ENCODE results near the gene RNF186. TPM values are rescaled to one million over a fixed set of nuclear protein-coding genes. Genes with fewer than 3 reads are reported as not detected.
"Not testable (repeated sequence)": the region's sequence is repeated elsewhere in the genome, so short reads cannot be mapped to it uniquely, and the experiment has no call there.

RNF186 gene
- polyA plus RNA-seq, 1 donor: 18.8 TPM

DNA sequence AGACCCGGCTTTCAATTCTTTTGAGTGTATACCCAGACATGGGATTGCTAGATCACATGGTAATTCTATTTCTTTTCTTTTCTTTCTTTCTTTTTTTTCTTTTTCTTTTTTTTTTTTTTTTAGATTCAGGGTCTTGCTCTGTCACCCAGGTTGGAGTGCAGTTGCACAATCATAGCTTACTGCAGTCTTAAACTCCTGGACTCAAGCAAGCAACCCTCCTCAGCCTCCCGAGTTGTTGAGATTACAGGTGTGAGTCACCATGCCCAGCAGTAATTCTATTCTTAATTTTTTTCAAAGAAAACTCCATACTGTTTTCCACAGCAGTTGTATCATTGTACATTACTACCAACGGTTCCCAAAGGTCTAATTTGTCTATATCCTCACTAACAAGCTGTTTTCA is 13.5 kb upstream of the RNF186 start:
- H3K4me3 ChIP-seq (ENCODE audit: low read length): no peak overlapping the region
- H3K27ac ChIP-seq (ENCODE audit: low read length): no peak overlapping the region
- peak; percentile 44 to 45 for DNase-seq
- peaks cover 16% of the 10 kb centered on the region for H3K4me1 ChIP-seq (ENCODE audit: control insufficient read depth, insufficient read depth, low read length)
- 67% methylated on average over 2 of the region's 3 CpGs for WGBS (ENCODE audit: insufficient coverage, low lambda C conversion rate)
- no peaks in the 10 kb centered on the region for H3K9me3 ChIP-seq (ENCODE audit: control insufficient read depth, low read depth, low read length)
- H3K36me3 ChIP-seq (ENCODE audit: control insufficient read depth, insufficient read depth, low read length): no peaks in the 10 kb centered on the region
- H3K27me3 ChIP-seq (ENCODE audit: control insufficient read depth, insufficient read depth, low read length): no peaks in the 10 kb centered on the region

- Histone ChIP-seq H3K27me3 (ENCODE audit: control insufficient read depth, insufficient read depth, low read length) (no peaks in the 10 kb centered on the region), H3K4me3 (ENCODE audit: low read length) (no peak overlapping the region), H3K9me3 (ENCODE audit: control insufficient read depth, low read depth, low read length) (no peaks in the 10 kb centered on the region), H3K4me1 (ENCODE audit: control insufficient read depth, insufficient read depth, low read length) (peaks cover 16% of the 10 kb centered on the region), H3K27ac (ENCODE audit: low read length) (peak overlapping the region; percentile 4), H3K36me3 (ENCODE audit: control insufficient read depth, insufficient read depth, low read length) (no peaks in the 10 kb centered on the region)
- WGBS (ENCODE audit: insufficient coverage, low lambda C conversion rate): 47% methylated on average over 2 of the region's 6 CpGs
- peak; percentile 79 to 88 for DNase-seq
These were observed 10.2 kb upstream of the RNF186 start for GRCh38 chr1:19825298-19825697.

- H3K4me3 ChIP-seq (ENCODE audit: low read length): no peak overlapping the region
- H3K27me3 ChIP-seq (ENCODE audit: control insufficient read depth, insufficient read depth, low read length): no peaks in the 10 kb centered on the region
- peak in 1 of 2 donors; percentile 26 for DNase-seq
- no peak overlapping the region for H3K27ac ChIP-seq (ENCODE audit: low read length)
- WGBS (ENCODE audit: insufficient coverage, low lambda C conversion rate): no CpG with 5 or more reads among the region's 4 CpGs
- no peaks in the 10 kb centered on the region for H3K9me3 ChIP-seq (ENCODE audit: control insufficient read depth, low read depth, low read length)
- H3K4me1 ChIP-seq (ENCODE audit: control insufficient read depth, insufficient read depth, low read length): peaks cover 19% of the 10 kb centered on the region
- H3K36me3 ChIP-seq (ENCODE audit: control insufficient read depth, insufficient read depth, low read length): no peaks in the 10 kb centered on the region
These were observed 9.5 kb upstream of the RNF186 start for GRCh38 chr1:19824541-19824940.

GRCh38 chr1:19824036-19824435 is 9.0 kb upstream of the RNF186 start:
- H3K9me3 ChIP-seq (ENCODE audit: control insufficient read depth, low read depth, low read length): no peaks in the 10 kb centered on the region
- no peaks in the 10 kb centered on the region for H3K27me3 ChIP-seq (ENCODE audit: control insufficient read depth, insufficient read depth, low read length)
- no CpG with 5 or more reads among the region's 5 CpGs for WGBS (ENCODE audit: insufficient coverage, low lambda C conversion rate)
- no peak overlapping the region for H3K4me3 ChIP-seq (ENCODE audit: low read length)
- no peak overlapping the region for H3K27ac ChIP-seq (ENCODE audit: low read length)
- peaks cover 23% of the 10 kb centered on the region for H3K4me1 ChIP-seq (ENCODE audit: control insufficient read depth, insufficient read depth, low read length)
- H3K36me3 ChIP-seq (ENCODE audit: control insufficient read depth, insufficient read depth, low read length): no peaks in the 10 kb centered on the region
- no peak for DNase-seq

- Histone ChIP-seq H3K4me1 (ENCODE audit: control insufficient read depth, insufficient read depth, low read length) (peaks cover 38% of the 10 kb centered on the region), H3K27ac (ENCODE audit: low read length) (no peak overlapping the region), H3K4me3 (ENCODE audit: low read length) (no peak overlapping the region), H3K36me3 (ENCODE audit: control insufficient read depth, insufficient read depth, low read length) (no peaks in the 10 kb centered on the region), H3K27me3 (ENCODE audit: control insufficient read depth, insufficient read depth, low read length) (no peaks in the 10 kb centered on the region), H3K9me3 (ENCODE audit: control insufficient read depth, low read depth, low read length) (no peaks in the 10 kb centered on the region)
- WGBS (ENCODE audit: insufficient coverage, low lambda C conversion rate): no CpG with 5 or more reads among the region's 5 CpGs
- no peak for DNase-seq
These were observed 4.6 kb upstream of the RNF186 start for GRCh38 chr1:19819701-19820100.

GRCh38 chr1:19818324-19818723 is 3.2 kb upstream of the RNF186 start:
- no peak for DNase-seq
- no peaks in the 10 kb centered on the region for H3K27me3 ChIP-seq (ENCODE audit: control insufficient read depth, insufficient read depth, low read length)
- peaks cover 47% of the 10 kb centered on the region for H3K4me1 ChIP-seq (ENCODE audit: control insufficient read depth, insufficient read depth, low read length)
- no peak overlapping the region for H3K4me3 ChIP-seq (ENCODE audit: low read length)
- H3K27ac ChIP-seq (ENCODE audit: low read length): no peak overlapping the region
- WGBS (ENCODE audit: insufficient coverage, low lambda C conversion rate): 100% methylated on average over 1 of the region's 3 CpGs
- no peaks in the 10 kb centered on the region for H3K36me3 ChIP-seq (ENCODE audit: control insufficient read depth, insufficient read depth, low read length)
- H3K9me3 ChIP-seq (ENCODE audit: control insufficient read depth, low read depth, low read length): no peaks in the 10 kb centered on the region

- no CpG with 5 or more reads among the region's 5 CpGs for WGBS (ENCODE audit: insufficient coverage, low lambda C conversion rate)
- Histone ChIP-seq H3K9me3 (ENCODE audit: control insufficient read depth, low read depth, low read length) (no peaks in the 10 kb centered on the region), H3K27me3 (ENCODE audit: control insufficient read depth, insufficient read depth, low read length) (no peaks in the 10 kb centered on the region), H3K36me3 (ENCODE audit: control insufficient read depth, insufficient read depth, low read length) (no peaks in the 10 kb centered on the region), H3K27ac (ENCODE audit: low read length) (peak overlapping the region; percentile 100), H3K4me3 (ENCODE audit: low read length) (no peak overlapping the region), H3K4me1 (ENCODE audit: control insufficient read depth, insufficient read depth, low read length) (peaks cover 57% of the 10 kb centered on the region)
- no peak for DNase-seq
These were observed 2.1 kb upstream of the RNF186 start for GRCh38 chr1:19817160-19817559.

DNA sequence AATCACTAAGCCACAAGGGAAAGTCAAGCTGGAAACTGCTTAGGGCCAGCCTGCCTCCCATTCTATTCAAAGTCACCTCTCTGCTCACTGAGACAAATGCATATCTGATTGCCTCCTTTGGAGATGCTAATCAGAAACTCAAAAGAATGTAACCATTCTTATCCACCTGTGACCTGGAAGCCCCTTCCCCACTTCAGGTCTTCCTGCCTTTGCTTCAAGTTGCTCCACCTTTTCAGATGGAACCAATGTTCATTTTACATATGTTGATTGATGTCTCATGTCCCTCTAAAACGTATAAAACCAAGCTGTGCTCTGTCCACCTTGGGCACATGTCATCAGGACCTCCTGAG is 1.6 kb upstream of the RNF186 start:
- not testable (repeated sequence) for H3K4me3 ChIP-seq (ENCODE audit: low read length); H3K9me3 ChIP-seq (ENCODE audit: control insufficient read depth, low read depth, low read length); H3K36me3 ChIP-seq (ENCODE audit: control insufficient read depth, insufficient read depth, low read length); DNase-seq; H3K27me3 ChIP-seq (ENCODE audit: control insufficient read depth, insufficient read depth, low read length)
- H3K4me1 ChIP-seq (ENCODE audit: control insufficient read depth, insufficient read depth, low read length): peaks cover 61% of the 10 kb centered on the region
- WGBS (ENCODE audit: insufficient coverage, low lambda C conversion rate): no CpG with 5 or more reads among the region's 1 CpG
- H3K27ac ChIP-seq (ENCODE audit: low read length): peak overlapping the region; percentile 100

DNA sequence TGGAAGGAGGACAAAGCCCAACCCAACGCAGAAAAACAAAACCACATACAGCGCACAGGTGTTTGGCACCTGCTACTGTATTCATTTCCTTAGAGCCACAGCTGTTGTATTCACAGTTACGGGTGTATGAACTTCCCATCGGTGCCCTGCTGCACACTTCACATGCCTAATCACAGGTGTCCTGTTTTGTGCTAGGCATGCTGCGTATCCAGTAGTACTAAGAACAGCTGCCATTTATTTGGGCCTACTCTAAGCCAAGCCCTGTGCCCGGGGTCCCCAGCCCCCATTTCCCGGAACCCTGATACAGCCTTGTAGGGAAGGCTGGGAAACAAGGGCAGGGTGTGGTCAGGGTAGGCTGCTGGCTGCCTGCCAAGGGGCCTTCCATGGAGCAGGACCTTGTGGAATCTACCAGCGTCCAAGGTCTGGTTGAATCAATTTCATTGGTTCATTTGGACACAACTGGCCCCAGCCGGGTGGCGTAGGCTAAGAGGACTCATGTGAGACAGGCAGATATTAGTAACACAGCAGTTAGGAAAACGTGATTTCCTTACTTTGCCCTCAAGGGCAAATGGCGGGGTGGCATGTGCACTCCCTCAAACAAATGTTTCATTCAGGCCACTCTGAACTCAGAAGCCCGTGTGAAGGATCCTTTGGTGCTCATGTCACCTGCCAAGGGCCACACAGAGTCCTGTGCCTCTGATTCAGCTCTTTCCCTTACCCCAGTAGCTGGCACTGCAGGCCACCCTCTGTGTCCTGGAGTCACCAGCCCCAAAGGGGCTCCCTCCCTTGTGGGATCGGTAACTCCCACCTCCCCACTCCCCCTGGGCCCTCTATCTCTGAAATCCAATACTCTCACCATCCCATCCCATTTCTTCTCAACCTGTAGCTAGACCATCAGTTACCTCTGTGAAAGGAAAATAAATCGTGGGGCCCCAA is 986 bp upstream of the RNF186 start:
- peak overlapping the region; percentile 100 for H3K27ac ChIP-seq (ENCODE audit: low read length)
- peaks cover 67% of the 10 kb centered on the region for H3K4me1 ChIP-seq (ENCODE audit: control insufficient read depth, insufficient read depth, low read length)
- H3K27me3 ChIP-seq (ENCODE audit: control insufficient read depth, insufficient read depth, low read length): no peaks in the 10 kb centered on the region
- peak; percentile 96 to 99 for DNase-seq
- 0% methylated on average over 2 of the region's 15 CpGs for WGBS (ENCODE audit: insufficient coverage, low lambda C conversion rate)
- peak overlapping the region; percentile 21 for H3K4me3 ChIP-seq (ENCODE audit: low read length)
- H3K9me3 ChIP-seq (ENCODE audit: control insufficient read depth, low read depth, low read length): no peaks in the 10 kb centered on the region
- no peaks in the 10 kb centered on the region for H3K36me3 ChIP-seq (ENCODE audit: control insufficient read depth, insufficient read depth, low read length)

DNA sequence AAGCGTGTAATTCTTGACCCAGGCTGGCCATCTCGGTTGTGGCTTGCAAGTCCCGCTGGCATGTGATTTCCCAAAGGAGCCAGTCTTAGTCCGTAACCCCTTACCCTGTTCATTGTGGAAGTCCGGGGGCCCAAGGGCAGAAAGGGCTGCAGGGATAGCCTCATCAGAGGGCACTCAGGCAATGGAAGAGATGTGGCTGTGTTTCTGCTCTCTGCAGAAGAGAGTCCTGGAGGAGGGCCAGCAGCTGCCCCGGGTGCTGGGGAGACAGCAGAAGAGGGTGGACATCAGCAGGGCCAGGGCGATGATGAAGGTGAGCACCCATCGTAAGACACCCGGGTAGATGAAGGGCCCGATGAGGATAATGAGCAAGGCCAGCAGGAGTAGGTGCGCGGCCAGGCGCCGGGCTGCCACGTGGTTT is 830 bp downstream of the RNF186 start:
- DNase-seq: peak in 1 of 2 donors; percentile 39
- Histone ChIP-seq H3K27me3 (ENCODE audit: control insufficient read depth, insufficient read depth, low read length) (no peaks in the 10 kb centered on the region), H3K4me3 (ENCODE audit: low read length) (peak overlapping the region; percentile 54), H3K36me3 (ENCODE audit: control insufficient read depth, insufficient read depth, low read length) (no peaks in the 10 kb centered on the region), H3K9me3 (ENCODE audit: control insufficient read depth, low read depth, low read length) (no peaks in the 10 kb centered on the region), H3K4me1 (ENCODE audit: control insufficient read depth, insufficient read depth, low read length) (peaks cover 76% of the 10 kb centered on the region), H3K27ac (ENCODE audit: low read length) (peak overlapping the region; percentile 100)
- no CpG with 5 or more reads among the region's 15 CpGs for WGBS (ENCODE audit: insufficient coverage, low lambda C conversion rate)

DNA sequence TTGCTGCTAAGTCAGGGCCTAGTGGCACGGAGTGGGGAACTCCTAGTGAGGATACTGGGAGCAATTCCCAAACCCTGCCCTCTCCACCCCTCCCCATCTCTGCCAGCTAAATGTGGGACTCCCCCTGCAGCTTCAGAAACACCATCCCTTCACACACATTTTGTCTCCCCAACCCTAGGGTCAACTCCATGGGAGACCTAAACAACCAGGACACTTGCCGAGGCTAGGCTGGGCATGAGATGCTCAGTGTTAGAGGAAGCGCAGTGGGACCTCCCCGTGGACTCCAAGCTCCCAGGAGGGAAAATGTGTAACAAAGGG is 1.5 kb downstream of the RNF186 start:
- no peak for DNase-seq
- Histone ChIP-seq H3K27ac (ENCODE audit: low read length) (peak overlapping the region; percentile 100), H3K36me3 (ENCODE audit: control insufficient read depth, insufficient read depth, low read length) (no peaks in the 10 kb centered on the region), H3K9me3 (ENCODE audit: control insufficient read depth, low read depth, low read length) (peaks cover 2% of the 10 kb centered on the region), H3K4me1 (ENCODE audit: control insufficient read depth, insufficient read depth, low read length) (peaks cover 74% of the 10 kb centered on the region), H3K4me3 (ENCODE audit: low read length) (peak overlapping the region; percentile 54), H3K27me3 (ENCODE audit: control insufficient read depth, insufficient read depth, low read length) (no peaks in the 10 kb centered on the region)
- WGBS (ENCODE audit: insufficient coverage, low lambda C conversion rate): no CpG with 5 or more reads among the region's 4 CpGs

Data from large intestine (tissue), 3 donors.